Loucy (cell line): Measurements from ENCODE around the gene CYB5B.

Experiments used
- CTCF ChIP-seq: fragments of 200-600 bp; sonication (generic); conservative IDR thresholded peaks from 2 replicates; pipeline ENCODE4 v1.5.1; 2014; ENCODE audit warnings: mild to moderate bottlenecking, antibody characterized with exemption, low read length
- EZH2phosphoT487 ChIP-seq: fragments of 200-600 bp; IDR thresholded peaks from 2 replicates; pipeline ENCODE4 v1.6.1; 2018; ENCODE audit warnings: antibody characterized with exemption, mild to moderate bottlenecking, moderate library complexity, borderline replicate concordance

GRCh38 chr16:69440250-69440649, 15.8 kb downstream of the CYB5B start:
- TF ChIP-seq CTCF (no peak), EZH2phosphoT487 (no peak)
